Kidney capillary endothelial cell (primary cell): ENCODE results near the gene NPM3.

Experiments
- DNase-seq: peaks from one replicate; pipeline ENCODE4 v3.0.0-alpha.2; 2018; ENCODE audit warnings: low spot score

NPM3 gene

GRCh38 chr10:101758858-101759257, 24.4 kb downstream of the NPM3 start:
- no peak for DNase-seq

- no peak for DNase-seq
These were observed 31.0 kb downstream of the NPM3 start for GRCh38 chr10:101752241-101752640.

DNA sequence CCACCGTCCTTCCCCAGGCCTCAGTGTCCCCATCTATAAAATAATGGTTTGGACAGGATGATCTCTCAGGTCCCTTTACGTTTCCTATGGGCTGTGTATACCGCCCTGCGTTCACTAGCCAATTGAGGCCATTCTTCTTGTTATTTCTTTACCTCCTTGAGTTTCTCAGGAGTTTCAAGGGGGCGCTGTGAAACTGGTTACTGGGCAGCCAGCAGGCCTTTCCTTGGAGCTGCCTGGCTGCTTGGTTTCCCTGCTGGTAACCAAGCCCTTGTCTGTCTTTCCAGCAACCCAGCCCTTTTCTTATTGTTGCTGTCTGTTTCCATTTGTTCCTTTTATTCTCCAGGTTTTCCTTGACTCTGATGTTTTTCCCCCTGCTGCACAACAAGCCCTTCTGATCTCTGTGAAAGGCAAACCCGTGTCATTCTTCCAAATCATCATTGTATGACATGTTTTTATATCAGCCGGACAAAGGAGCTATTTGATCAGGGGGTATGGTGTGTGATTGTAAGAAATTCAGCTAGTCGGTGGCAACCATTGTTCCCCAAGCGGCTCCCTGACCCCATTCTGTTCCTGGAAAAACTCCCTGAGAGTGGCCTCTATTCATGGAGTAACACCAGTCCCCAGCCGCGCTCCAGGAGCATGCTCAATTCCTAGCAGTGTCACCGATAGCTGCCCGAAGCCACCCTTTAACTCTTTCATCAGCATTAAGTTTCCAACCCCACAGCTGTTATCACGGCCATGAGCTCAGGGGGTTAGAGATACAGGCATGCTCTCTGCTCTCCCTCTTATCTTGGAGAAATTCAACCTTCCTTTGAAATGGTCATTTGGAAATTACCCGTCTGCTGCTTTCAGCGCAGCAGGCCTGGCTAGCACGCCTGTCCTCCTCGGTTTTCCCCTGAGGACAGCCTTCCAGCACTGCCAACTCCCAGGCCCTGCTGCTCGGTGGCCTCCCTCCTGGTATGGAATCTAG, 33.9 kb downstream of the NPM3 start:
- DNase-seq = no peak

GRCh38 chr10:101748496-101748895, 34.8 kb downstream of the NPM3 start:
- no peak for DNase-seq

DNA sequence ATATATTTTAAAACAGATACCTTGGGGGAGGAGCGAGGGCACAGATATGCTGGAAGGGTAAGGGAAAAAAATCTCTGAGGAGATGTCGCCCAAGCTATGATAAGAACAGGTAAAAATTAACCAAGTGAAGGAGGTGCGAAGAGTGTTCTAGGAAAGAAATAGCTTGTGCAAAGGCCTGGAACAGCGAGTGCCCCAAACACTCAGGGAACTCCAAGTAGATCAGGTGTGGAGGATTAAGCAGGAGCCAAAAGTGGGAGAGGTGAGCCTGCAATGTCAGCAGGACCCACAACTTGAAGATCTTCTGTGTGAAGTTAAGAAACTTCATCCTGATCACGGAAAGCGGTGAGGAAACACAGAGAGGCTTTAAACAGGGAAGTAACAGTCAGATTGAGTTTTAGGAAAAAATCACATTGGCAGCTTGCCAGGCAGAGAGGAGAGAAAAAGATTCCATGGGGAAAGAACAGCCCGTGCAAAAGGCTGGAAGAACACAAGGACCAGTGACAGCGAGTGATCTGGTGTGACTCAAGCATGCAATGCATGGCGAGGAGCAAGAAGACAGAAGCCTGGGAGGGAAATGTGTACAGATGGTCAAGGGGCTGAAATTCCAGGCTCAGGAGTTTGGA, 38.1 kb downstream of the NPM3 start:
- no peak for DNase-seq

- DNase-seq = no peak
These were observed 39.0 kb downstream of the NPM3 start for GRCh38 chr10:101744267-101744666.

DNA sequence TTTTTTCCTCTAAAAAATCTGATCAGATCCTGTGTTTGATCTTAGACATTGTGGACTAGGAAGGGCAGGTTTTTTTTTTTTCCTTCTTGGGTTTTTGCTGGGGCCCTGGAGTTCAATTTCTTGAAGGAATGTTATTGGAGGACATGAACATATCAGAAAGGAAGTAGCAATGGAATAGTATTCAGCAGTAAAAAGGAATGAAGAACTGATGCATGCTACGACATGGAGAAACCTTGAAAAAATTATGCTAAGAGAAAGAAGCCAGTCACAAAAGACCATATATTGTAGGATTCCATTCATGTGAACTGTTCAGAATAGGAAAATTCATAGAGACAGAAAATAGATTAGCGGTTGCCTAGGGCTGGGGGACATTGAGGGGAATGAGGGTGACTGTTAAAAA, 41.3 kb downstream of the NPM3 start:
- DNase-seq = no peak

DNA sequence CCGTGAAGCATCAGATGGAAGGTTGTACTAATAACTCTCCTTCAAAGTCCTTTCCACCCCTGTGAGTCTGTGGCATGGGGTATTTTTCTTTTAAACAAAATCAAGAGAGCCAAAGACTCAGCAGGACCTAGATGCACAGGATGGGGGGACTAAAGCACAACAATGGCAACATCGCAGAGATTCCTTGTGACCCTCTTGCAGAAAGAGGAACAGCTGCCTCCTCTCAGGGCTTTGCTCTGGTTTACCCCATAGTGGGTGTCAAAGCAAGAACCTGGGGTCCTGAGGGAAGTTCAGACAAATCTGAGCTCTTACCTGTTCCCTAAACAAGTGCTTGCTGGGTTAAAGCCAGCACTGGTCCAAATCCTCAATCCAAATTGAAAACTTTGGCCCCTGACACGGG, 46.6 kb downstream of the NPM3 start:
- no peak for DNase-seq

- no peak for DNase-seq
These were observed 51.1 kb downstream of the NPM3 start for GRCh38 chr10:101732096-101732495.
